GM18502 (cell line): ENCODE results near the gene KRTAP5-6.

ENCODE experiments used
- ATAC-seq: cut with Tn5 transposase; IDR thresholded peaks from one replicate; pipeline ENCODE4 v1.9.1; 2021; ENCODE audit warnings: mild to moderate bottlenecking; ENCODE audit not compliant: unreplicated experiment, poor library complexity

The KRTAP5-6 gene

DNA sequence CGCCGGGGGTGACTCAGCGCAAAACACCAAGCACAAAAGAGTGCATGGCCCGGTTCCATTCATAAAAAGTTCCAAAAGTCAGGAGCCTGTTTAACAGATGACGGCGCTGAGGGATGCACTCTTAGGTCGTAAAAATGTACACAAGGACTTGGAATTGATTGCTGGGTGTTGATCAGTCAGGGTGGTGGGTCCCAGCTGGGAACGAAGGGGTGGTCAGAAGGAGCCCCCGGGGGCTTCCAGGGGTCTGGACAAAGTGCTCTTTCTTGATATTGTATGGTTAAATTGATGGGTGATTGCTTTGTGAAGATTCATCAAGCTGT is 32.7 kb downstream of the KRTAP5-6 start:
- no peak for ATAC-seq

DNA sequence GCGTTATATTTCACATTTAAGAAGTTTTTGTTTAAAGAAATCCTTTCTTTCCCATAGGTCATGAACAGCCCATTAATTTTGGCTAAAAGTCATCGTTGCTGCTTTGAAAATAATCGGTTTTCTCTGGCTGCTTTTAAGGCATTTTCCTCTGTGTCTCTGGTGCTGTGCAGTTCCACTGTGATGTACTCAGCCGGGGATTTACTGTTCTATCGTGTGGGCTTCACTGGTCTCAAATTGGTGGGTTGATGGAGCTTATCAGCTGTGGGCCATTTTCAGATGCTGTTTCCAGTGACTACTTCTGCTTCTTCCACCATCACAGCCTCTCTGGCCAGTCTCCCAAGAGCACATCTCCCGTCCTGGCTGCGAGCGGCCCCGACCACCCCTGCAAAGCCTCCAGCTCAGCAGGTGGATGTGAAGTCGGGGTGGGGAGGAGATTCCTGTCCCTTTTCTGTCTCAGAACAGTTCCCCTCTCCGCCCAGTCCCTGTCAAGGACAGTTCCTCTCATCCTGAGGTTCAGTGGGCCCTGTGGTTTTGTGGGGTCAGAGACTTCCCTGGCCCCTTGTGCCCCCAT is 33.1 kb downstream of the KRTAP5-6 start:
- no peak for ATAC-seq

DNA sequence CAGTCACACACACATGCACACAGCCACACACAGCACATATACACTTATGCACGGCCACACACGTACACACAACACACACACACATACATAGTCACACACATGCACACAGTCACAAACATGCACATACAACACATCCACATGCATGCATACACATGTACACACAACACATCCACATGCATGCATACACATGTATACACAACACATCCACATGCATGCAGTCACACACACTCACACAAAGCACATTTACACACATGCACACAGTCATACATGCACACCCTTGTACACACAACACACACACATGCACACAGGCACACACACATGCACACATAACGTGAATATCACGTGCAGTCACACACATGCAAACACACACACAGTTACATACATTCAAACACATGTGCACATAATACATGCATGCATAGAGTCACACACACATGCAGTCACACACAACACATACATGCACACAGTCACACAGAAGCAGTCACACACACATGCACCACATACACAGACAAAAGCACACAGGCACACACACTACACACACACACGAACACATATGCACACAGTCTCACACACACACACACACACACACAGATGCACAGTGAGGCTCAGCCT is 34.6 kb downstream of the KRTAP5-6 start:
- ATAC-seq, result no peak

DNA sequence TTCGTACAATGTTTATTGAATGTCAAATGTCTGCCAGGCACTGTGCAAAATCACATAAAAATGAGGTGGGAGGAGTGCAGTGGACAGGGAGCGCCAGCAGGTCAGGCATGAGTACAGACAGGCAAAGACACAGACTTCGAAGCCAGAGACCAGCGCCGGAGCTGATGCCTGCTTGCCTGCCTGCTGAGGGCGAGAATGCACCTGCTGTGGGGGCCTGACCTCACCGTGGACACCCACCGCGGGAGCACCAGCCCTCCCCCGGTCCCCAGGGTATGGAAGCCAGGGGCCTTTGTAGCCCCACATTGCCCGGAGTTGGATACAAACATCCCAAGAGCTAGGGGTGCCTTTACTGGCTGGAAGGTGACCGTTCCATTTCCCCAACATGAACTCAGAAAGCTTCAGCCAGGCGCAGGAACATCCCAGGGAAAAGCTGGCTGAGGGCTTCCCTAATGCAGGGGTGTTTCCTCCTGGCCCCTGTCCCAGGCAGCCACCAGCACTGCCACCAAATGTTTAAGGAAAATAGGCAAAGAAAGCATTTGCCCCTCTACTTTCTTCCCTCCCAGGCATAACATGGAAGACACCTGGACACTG is 35.5 kb downstream of the KRTAP5-6 start:
- ATAC-seq, result no peak

DNA sequence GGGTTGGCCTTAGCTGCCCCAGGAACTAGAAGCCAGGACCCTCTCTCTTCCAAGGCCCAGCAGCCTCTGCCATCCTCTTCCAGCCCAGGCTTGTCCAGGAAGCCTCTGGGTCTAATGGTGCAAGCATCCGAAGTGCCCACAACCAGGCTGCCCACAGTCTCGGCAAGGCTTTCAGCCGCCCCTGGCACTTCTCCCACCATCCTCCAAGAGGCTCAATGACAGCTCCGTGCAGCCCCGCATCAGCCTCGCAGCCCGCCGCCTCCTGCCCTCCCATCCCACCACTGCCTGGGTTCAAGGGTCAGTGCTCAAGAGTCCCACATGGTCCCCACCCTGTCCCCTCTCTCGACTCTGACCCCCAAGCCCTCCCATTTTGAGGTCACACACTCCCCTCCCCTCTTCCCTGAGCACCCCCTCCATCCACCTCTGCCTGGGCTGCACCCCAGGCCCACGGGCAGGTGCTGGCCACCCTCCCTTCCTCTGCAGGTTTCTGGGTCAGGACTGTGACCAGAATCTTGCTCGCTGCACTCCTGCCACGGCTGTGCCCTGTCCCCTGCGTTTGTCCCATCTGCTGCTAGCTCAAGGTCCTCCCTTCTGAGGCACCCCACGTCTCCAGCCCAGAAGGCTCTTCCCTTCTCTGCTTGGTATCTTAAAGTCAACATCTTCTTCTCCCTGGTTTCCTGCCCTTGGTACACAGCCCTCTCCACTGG is 36.2 kb downstream of the KRTAP5-6 start:
- ATAC-seq, result no peak

DNA sequence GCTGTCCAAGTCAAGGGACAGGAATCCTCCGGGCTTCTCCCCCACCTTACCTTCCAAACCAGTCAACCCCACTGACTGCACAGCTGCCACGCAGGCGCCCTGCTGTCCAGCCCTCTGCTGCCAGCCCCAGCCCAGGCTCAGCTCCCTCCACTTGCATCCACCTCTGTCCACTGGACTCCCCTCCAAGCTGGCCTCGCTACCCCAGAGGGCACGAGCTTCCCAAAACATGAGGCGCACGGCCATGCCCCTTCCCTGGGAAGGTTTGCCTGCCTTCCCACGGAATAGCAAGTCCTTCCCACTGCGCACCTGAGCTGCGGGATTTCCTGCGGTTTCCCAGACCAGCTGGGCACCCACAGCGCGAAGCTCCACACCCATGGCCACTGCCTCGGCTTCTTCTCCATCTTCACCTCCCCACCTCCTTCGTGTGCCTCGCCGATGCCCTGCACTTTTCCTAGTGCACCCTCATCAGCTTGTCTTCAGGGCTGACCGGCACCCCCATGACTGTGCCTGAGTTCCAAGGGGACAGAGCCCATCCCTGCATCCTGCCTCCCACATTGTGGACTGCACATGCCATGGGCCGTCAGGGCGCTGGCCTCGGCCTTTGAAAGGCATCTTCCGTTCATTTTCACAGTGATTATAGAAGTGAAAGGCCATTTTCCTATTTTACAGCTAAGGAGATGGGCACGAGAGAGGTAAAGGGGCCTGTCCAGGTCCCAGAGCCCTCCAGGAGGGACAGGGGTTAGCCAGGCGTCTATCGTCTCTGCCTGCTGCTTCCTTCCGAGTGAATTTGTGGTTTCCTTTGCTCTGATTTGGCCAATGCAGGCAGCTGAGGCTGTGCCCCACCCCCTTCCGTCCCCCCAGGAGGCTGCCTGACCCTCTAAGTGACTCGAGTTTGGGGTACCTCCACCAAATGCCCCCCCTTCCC is 37.0 kb downstream of the KRTAP5-6 start:
- no peak for ATAC-seq

DNA sequence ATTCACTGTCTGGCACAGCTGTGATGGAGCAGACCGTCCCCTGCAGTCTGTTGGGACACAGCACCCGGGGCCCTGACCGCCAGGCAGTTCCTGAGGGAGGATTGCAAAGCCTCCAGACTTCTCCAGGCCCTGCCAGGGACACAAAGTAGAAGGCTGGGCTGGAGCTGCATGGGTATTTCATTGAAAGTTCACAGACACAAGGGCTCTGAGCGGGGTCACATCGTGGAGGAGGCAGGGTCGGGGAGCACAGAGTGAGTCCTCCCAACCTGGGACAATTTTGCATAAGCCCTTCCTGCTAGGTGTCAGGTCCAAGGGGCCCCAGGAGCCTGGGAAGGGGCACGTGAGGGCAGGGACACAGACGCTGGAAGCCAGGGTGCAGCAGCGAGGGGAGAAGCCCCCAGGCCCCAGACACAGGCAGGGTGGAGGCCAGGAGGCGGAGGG is 37.7 kb downstream of the KRTAP5-6 start:
- ATAC-seq, result no peak

DNA sequence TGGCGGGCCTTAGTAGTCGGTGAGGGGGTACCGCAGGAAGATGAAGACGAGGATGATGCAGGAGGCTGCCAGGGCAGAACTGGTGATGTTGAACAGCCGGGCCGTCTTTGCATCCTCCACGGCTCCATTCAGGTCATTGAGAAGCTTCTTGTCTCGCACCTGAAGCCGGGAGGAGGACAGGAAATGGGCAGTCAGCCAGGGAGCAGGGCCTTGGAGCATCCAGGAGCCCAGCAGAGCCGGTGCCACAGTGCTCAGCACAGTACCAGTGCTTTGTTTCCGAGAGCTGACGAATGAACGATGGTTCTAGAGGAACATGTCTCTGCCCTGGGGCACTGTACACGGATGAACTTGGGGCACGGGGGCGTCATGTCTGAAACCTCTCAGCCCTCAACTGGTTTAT is 38.3 kb downstream of the KRTAP5-6 start:
- ATAC-seq, result no peak

DNA sequence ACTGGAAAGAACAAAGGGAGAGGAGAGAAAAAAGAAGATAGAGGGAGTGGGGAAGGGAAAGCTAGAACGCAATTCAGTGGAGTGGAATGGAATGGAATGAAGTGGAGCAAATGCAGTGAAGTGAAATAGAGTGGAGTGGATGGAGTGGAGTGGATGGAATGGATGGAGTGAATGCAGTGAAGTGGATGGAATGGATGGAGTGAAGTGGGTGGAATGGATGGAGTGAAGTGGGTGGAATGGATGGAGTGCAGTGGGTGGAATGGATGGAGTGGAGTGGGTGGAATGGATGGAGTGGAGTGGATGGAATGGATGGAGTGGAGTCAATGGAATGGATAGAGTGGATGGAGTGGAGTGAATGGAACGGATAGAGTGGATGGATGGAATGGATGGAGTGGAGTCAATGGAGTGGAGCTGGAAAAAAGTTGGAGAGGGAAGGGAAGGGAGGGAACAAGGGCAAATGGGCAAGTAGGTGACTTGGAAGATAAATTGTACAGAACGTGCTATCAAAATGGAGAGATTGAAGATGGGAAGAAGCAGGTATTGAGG is 39.5 kb downstream of the KRTAP5-6 start:
- no peak for ATAC-seq

DNA sequence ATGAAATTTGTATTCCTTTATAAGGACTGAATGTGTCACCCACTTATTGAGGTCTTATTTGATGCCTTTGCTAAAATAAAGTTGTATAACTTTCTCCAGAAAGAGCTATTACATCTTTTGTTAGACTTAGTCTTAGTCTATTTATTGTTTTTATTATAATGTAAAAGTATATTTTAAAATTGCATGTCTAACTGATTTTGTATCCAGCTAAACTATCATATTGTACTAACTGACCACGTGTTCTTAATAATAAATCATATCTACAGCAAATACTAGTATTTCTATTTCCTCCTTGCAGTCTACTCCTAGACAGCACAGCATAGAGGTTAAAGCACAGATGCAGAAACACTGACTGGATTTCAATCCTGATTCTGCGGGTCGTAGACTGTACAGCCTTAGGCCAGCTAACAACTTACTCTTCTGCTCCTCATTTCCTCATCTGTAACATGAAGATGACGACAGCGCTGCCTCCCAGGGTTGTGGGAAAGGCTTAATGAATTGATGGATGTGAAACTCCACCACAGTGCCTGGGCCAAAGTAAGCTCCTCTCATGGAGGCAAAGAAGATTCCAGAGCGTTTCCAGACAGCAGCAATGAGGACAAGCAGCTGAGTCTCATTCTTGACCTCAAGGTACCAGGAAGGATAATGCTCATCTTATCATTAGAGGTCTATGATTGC is 40.2 kb downstream of the KRTAP5-6 start:
- ATAC-seq, result no peak

DNA sequence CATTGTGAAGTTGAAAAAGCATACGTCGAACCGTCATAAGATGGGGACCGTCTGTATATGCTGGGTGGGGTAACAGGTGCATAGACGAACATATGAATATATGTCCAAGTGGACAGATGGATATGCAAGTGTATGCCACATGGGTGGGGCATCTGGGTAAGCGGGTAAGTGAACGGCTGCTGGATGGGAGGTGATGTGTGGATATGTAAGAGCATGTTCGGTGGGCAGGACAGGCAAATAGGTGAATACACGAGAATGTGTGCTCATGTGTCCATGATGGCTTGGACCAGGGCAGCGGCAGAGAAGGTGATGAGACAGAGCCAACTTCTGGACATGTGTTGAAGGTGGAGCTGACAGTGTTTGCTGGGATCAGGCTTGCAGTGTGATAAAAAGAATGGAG is 41.4 kb downstream of the KRTAP5-6 start:
- ATAC-seq, result no peak

DNA sequence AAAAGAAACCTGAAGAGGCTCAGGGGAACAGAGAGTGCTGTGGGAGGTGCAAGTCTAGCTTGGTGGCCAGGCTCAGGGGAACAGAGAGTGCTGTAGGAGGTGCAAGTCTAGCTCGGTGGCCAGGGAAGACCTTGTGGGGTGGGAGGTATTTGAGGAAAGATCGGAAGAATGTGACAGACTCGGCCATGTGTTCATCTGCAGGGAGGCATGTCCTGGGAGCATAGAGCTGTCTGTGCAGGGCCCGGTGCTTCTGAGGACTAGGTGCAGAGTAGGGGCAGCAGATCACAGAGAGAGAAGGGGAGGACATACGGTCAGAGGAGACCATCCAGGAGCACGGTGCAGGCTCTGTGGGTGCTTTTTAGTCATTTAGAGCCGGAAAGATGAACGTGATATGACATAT is 42.6 kb downstream of the KRTAP5-6 start:
- no peak for ATAC-seq

DNA sequence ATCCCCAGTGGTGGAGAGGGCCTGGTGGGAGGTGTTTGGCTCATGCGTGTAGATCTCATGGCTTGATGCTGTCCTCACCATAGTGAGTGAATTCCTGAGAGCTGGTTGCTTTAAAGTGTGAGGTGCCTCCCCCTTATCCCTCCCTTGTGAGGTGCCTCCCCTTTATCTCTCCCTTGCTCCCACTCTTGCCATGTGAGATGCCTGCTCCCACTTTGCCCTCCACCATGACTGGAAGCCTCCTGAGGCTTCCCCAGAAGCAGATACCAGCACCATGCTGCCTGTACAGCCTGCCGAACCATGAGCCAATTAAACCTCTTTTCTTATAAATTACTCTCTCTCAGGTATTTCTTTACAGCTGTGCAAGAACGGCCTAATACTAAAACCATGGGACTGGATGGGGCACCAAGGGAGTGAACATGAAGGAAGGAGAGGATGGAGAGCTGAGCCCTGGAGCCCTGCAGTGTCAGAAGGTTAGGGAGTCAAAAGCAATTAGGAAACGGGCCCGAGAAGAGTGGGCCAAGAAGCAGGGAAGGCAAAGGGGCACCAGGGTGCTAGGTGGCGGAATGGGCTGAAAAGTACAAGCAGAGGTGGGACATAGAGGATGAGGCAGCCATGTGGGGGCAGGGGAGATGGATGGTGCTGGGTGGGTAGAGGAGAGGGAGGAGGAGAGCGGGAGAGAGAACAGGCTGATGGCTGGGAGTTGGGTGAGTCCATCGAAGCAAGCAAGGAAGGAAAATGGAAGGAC is 44.0 kb downstream of the KRTAP5-6 start:
- no peak for ATAC-seq

DNA sequence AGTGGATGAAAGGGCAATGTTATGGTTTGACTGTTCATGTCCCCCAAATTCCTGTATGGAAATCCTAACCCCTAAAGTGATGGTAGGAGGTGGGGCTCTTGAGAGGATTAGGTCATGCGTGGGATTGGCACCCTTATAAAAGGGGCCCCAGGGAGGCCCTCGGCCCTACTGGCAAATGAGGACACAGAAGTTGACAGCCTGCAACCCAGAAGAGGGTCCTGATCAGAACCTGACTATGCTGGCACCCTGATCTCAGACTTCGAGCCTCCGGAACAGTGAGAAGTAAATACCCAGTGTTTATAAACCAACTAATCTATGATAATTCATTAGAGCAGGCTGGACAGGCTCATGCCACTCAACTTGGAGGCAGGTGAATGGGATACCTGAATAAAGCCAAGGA is 44.7 kb downstream of the KRTAP5-6 start:
- no peak for ATAC-seq

DNA sequence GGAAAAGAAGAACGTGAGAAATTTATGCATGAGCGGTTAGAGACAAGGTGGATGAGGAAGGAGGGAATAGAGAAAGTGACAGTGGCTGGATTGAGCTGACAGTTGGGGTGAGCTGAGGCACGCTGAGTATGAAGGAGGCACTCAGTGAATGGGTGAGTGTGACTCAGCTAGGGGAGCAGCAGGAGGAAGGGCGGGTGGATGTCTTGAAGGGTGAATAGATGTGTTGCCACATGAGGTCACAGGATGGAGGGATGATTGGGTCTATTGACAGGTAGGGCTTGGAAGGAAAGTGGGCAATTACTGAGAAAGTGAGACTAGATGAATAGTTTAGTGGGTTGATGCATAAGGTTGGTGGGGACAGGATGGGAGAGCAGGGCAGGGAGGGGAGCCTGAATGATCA is 45.4 kb downstream of the KRTAP5-6 start:
- no peak for ATAC-seq

DNA sequence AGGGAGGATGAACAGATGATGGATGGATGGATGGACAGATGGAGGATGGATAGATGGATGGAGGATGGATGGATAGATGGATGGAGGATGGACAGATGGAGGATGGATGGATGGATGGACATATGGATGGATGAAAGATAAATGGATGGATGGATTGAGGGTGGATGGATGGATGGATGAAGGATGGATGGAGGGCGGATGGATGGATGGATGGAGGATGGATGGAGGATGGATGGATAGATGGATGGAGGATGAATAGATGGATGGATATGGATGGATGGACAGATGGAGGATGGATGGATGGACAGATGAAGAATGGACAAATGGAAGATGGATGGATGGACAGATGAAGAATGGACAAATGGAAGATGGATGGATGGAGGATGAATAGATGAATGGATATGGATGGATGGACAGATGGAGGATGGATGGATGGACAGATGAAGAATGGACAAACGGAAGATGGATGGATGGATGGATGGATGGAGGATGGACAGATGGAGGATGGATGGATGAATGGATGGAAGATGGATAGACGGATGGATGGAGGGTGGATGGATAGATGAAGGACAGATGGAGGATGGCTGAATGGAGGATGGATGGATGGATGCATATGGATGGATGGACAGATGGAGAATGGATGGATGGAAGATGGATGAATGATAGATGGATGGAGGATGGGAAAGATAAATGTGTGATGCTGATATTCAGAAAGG is 46.0 kb downstream of the KRTAP5-6 start:
- ATAC-seq, result no peak

DNA sequence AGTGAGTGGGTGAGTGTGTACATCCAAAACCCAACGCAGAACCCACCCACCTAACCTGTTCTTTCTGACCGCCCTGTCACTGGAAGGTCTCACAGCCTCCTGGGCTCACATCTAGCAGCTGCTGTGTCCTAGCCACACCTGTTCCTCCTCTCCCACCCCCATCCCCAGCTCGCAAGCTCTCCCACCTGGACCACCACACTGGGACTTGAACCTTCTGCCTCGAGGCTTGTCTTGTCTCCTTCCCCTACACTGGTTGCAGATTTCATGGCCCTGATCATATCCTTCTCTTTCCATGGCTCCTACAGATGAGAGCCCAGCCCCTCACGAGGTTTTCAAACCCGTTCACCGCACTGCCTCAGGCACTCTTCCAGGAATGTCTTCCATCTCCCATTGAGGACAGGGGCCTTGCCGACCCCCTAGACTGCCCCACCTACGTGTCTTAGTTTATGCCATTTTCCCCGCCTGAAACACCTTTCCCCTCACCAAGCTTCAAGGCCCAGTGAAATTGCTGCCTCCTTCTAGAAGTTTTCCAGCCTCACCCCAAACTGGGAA is 46.7 kb downstream of the KRTAP5-6 start:
- no peak for ATAC-seq
